Neural progenitor cell (in vitro differentiated cells): ENCODE results near the gene GJC2.

Experiments used
- EZH2 ChIP-seq: fragments of 200-600 bp; sonication (generic); IDR thresholded peaks from 2 replicates; pipeline ENCODE4 v1.6.1; 2017; ENCODE audit warnings: antibody characterized with exemption, mild to moderate bottlenecking, moderate library complexity
- TF ChIP-seq, protein P1 (sequence below): fragments of 200-600 bp; sonication (generic); IDR thresholded peaks from 2 replicates; pipeline ENCODE4 v1.5.1; 2017; ENCODE audit warnings: antibody characterized with exemption, mild to moderate bottlenecking

- TF ChIP-seq, protein P1, sequence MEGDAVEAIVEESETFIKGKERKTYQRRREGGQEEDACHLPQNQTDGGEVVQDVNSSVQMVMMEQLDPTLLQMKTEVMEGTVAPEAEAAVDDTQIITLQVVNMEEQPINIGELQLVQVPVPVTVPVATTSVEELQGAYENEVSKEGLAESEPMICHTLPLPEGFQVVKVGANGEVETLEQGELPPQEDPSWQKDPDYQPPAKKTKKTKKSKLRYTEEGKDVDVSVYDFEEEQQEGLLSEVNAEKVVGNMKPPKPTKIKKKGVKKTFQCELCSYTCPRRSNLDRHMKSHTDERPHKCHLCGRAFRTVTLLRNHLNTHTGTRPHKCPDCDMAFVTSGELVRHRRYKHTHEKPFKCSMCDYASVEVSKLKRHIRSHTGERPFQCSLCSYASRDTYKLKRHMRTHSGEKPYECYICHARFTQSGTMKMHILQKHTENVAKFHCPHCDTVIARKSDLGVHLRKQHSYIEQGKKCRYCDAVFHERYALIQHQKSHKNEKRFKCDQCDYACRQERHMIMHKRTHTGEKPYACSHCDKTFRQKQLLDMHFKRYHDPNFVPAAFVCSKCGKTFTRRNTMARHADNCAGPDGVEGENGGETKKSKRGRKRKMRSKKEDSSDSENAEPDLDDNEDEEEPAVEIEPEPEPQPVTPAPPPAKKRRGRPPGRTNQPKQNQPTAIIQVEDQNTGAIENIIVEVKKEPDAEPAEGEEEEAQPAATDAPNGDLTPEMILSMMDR, result no peak
- TF ChIP-seq EZH2, result no peak
Observed at GRCh38 chr1:228143480-228144192, 6.1 kb upstream of the GJC2 start.
